ENCODE results near the gene HNRNPA3.

GRCh38 chr2:177262092-177262491 is 49.5 kb downstream of the HNRNPA3 start:
- TF ChIP-seq, protein P1, sequence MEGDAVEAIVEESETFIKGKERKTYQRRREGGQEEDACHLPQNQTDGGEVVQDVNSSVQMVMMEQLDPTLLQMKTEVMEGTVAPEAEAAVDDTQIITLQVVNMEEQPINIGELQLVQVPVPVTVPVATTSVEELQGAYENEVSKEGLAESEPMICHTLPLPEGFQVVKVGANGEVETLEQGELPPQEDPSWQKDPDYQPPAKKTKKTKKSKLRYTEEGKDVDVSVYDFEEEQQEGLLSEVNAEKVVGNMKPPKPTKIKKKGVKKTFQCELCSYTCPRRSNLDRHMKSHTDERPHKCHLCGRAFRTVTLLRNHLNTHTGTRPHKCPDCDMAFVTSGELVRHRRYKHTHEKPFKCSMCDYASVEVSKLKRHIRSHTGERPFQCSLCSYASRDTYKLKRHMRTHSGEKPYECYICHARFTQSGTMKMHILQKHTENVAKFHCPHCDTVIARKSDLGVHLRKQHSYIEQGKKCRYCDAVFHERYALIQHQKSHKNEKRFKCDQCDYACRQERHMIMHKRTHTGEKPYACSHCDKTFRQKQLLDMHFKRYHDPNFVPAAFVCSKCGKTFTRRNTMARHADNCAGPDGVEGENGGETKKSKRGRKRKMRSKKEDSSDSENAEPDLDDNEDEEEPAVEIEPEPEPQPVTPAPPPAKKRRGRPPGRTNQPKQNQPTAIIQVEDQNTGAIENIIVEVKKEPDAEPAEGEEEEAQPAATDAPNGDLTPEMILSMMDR (conservative IDR thresholded peaks at IDR 0.05; ENCODE audit: low read length), result no peak
- no peak for TF ChIP-seq EZH2phosphoT487 (IDR thresholded peaks at IDR 0.05; ENCODE audit: borderline replicate concordance, low read depth, low read length)

Data from OCI-LY7 (cell line).